ENCODE data around the gene AGBL4. TPM values are rescaled to one million over a fixed set of nuclear protein-coding genes. Genes with fewer than 3 reads are reported as not detected.

The AGBL4 gene
- total RNA-seq, 1 donor from 2014 or later: 0.39 TPM

GRCh38 chr1:48715921-48716320 lies 1307.8 kb downstream of the AGBL4 start:
- no peak for TF ChIP-seq CTCF (conservative IDR thresholded peaks at IDR 0.05)
- DNase-seq (ENCODE audit: extremely low spot score, unreplicated experiment): no peak
- Mint-ChIP-seq H3K27me3 (peaks cover 11% of the 10 kb centered on the region), H3K4me1 (ENCODE audit: unreplicated experiment) (no peaks in the 10 kb centered on the region), H3K36me3 (no peaks in the 10 kb centered on the region), H3K4me3 (no peak overlapping the region), H3K9me3 (no peaks in the 10 kb centered on the region), H3K27ac (no peak overlapping the region)

- no peak for TF ChIP-seq CTCF (conservative IDR thresholded peaks at IDR 0.05)
- DNase-seq (ENCODE audit: extremely low spot score, unreplicated experiment): no peak
- Mint-ChIP-seq H3K9me3 (no peaks in the 10 kb centered on the region), H3K4me3 (no peak overlapping the region), H3K4me1 (ENCODE audit: unreplicated experiment) (no peaks in the 10 kb centered on the region), H3K27me3 (peaks cover 18% of the 10 kb centered on the region), H3K27ac (no peak overlapping the region), H3K36me3 (no peaks in the 10 kb centered on the region)
These were observed 1312.8 kb downstream of the AGBL4 start for GRCh38 chr1:48710915-48711314.

- peaks cover 22% of the 10 kb centered on the region for H3K27me3 Mint-ChIP-seq
These were observed 1313.4 kb downstream of the AGBL4 start for GRCh38 chr1:48710318-48710717.

GRCh38 chr1:48704736-48705135 lies 1319.0 kb downstream of the AGBL4 start:
- no peaks in the 10 kb centered on the region for H3K9me3 Mint-ChIP-seq
- peaks cover 18% of the 10 kb centered on the region for H3K27me3 Mint-ChIP-seq
- TF ChIP-seq CTCF (conservative IDR thresholded peaks at IDR 0.05): no peak
- H3K36me3 Mint-ChIP-seq: no peaks in the 10 kb centered on the region
- DNase-seq (ENCODE audit: extremely low spot score, unreplicated experiment): no peak
- H3K4me1 Mint-ChIP-seq (ENCODE audit: unreplicated experiment): no peaks in the 10 kb centered on the region
- H3K4me3 Mint-ChIP-seq: no peak overlapping the region
- H3K27ac Mint-ChIP-seq: no peak overlapping the region

More at GRCh38 chr1:48710318-48710717, 1313.4 kb downstream of the AGBL4 start:
- TF ChIP-seq CTCF (conservative IDR thresholded peaks at IDR 0.05): no peak
- Mint-ChIP-seq H3K4me3 (no peak overlapping the region), H3K36me3 (no peaks in the 10 kb centered on the region), H3K9me3 (no peaks in the 10 kb centered on the region), H3K27ac (no peak overlapping the region), H3K4me1 (ENCODE audit: unreplicated experiment) (no peaks in the 10 kb centered on the region)
- no peak for DNase-seq (ENCODE audit: extremely low spot score, unreplicated experiment)

GRCh38 chr1:48701445-48701844 lies 1322.3 kb downstream of the AGBL4 start:
- Mint-ChIP-seq H3K4me1 (ENCODE audit: unreplicated experiment) (no peaks in the 10 kb centered on the region), H3K27ac (no peak overlapping the region), H3K36me3 (no peaks in the 10 kb centered on the region), H3K4me3 (no peak overlapping the region), H3K27me3 (peaks cover 31% of the 10 kb centered on the region), H3K9me3 (no peaks in the 10 kb centered on the region)
- DNase-seq (ENCODE audit: extremely low spot score, unreplicated experiment): no peak
- TF ChIP-seq CTCF (conservative IDR thresholded peaks at IDR 0.05): no peak
